NCI-H2171 (cell line): ENCODE measurements around the gene ELF4.

Source experiments
- DNase-seq: peaks from one replicate; lab custom pipeline; 2025; lab: John Stamatoyannopoulos, UW

The ELF4 gene

GRCh38 chrX:130083656-130084382 lies 26.5 kb downstream of the ELF4 start:
- no peak for DNase-seq

- DNase-seq: no peak
Measured at GRCh38 chrX:130083107-130083490, 27.2 kb downstream of the ELF4 start.

GRCh38 chrX:130082244-130083106 lies 27.8 kb downstream of the ELF4 start:
- DNase-seq: no peak

GRCh38 chrX:130081421-130082045 lies 28.8 kb downstream of the ELF4 start:
- no peak for DNase-seq

GRCh38 chrX:130080791-130081367 lies 29.4 kb downstream of the ELF4 start:
- DNase-seq: no peak

GRCh38 chrX:130079824-130080406 lies 30.4 kb downstream of the ELF4 start:
- DNase-seq: no peak

GRCh38 chrX:130075777-130076176 lies 34.5 kb downstream of the ELF4 start:
- DNase-seq: no peak

GRCh38 chrX:130072345-130072740 lies 38.0 kb downstream of the ELF4 start:
- DNase-seq: no peak

- no peak for DNase-seq
Measured at GRCh38 chrX:130071611-130072344, 38.5 kb downstream of the ELF4 start.

- no peak for DNase-seq
Measured at GRCh38 chrX:130066975-130067615, 43.2 kb downstream of the ELF4 start.

GRCh38 chrX:130060122-130061069 lies 49.9 kb downstream of the ELF4 start:
- DNase-seq: peak; percentile 49

GRCh38 chrX:130058652-130059051 lies 51.6 kb downstream of the ELF4 start:
- DNase-seq: no peak

GRCh38 chrX:130057209-130057608 lies 53.1 kb downstream of the ELF4 start:
- DNase-seq: no peak

- DNase-seq: no peak
Measured at GRCh38 chrX:130055899-130056298, 54.4 kb downstream of the ELF4 start.

- DNase-seq: no peak
Measured at GRCh38 chrX:130055103-130055502, 55.2 kb downstream of the ELF4 start.

- no peak for DNase-seq
Measured at GRCh38 chrX:130053236-130053635, 57.1 kb downstream of the ELF4 start.

GRCh38 chrX:130051176-130051845 lies 59.0 kb downstream of the ELF4 start:
- DNase-seq: no peak

- DNase-seq: no peak
Measured at GRCh38 chrX:130049821-130050220, 60.5 kb downstream of the ELF4 start.

GRCh38 chrX:130048686-130049222 lies 61.5 kb downstream of the ELF4 start:
- no peak for DNase-seq
